ENCODE results near the gene CARNS1.

DNA sequence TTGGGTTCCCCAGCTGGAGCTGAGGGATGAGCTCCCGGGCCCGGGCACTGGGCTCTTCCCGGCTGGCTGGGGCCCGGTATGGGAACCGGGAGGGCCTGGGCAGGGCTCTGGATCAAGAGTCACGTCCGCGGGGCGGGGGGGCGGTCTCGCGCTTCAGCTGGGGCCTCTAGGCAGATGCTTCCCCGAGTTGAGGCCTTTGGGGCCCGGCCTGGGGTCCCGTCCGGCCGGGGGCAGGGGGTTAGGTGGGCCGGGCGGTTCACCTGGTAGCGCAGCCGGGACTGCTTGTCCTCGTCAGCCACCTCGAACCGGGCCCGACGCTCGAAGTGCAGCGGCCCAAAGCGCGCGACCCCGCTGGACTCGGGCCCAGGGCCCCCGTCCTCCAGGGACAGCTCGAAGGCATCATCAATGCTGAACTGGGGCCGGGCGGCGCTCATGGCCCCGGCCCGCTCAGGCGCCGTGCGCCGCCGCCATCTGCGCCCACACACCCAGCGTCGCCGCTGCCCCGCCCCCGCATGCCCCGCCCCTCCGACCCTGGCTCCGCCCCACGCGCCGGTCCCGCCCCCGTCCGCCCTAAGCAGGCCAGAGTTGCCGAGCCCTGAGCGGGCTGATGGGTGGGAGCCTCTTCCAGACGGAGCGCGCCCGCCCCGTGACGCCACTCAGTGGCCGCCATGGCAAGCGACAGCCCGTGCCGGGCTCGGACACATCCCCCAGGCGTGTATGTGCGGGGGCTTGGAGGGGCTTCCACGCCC, 53.5 kb downstream of the CARNS1 start, which contains the start of gene TMEM134:
- TF ChIP-seq, protein P1, sequence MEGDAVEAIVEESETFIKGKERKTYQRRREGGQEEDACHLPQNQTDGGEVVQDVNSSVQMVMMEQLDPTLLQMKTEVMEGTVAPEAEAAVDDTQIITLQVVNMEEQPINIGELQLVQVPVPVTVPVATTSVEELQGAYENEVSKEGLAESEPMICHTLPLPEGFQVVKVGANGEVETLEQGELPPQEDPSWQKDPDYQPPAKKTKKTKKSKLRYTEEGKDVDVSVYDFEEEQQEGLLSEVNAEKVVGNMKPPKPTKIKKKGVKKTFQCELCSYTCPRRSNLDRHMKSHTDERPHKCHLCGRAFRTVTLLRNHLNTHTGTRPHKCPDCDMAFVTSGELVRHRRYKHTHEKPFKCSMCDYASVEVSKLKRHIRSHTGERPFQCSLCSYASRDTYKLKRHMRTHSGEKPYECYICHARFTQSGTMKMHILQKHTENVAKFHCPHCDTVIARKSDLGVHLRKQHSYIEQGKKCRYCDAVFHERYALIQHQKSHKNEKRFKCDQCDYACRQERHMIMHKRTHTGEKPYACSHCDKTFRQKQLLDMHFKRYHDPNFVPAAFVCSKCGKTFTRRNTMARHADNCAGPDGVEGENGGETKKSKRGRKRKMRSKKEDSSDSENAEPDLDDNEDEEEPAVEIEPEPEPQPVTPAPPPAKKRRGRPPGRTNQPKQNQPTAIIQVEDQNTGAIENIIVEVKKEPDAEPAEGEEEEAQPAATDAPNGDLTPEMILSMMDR (IDR thresholded peaks at IDR 0.05), result no peak
- TF ChIP-seq, protein P2, sequence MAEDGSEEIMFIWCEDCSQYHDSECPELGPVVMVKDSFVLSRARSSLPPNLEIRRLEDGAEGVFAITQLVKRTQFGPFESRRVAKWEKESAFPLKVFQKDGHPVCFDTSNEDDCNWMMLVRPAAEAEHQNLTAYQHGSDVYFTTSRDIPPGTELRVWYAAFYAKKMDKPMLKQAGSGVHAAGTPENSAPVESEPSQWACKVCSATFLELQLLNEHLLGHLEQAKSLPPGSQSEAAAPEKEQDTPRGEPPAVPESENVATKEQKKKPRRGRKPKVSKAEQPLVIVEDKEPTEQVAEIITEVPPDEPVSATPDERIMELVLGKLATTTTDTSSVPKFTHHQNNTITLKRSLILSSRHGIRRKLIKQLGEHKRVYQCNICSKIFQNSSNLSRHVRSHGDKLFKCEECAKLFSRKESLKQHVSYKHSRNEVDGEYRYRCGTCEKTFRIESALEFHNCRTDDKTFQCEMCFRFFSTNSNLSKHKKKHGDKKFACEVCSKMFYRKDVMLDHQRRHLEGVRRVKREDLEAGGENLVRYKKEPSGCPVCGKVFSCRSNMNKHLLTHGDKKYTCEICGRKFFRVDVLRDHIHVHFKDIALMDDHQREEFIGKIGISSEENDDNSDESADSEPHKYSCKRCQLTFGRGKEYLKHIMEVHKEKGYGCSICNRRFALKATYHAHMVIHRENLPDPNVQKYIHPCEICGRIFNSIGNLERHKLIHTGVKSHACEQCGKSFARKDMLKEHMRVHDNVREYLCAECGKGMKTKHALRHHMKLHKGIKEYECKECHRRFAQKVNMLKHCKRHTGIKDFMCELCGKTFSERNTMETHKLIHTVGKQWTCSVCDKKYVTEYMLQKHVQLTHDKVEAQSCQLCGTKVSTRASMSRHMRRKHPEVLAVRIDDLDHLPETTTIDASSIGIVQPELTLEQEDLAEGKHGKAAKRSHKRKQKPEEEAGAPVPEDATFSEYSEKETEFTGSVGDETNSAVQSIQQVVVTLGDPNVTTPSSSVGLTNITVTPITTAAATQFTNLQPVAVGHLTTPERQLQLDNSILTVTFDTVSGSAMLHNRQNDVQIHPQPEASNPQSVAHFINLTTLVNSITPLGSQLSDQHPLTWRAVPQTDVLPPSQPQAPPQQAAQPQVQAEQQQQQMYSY (CRISPR knock-in tag; IDR thresholded peaks at IDR 0.05), result no peak
- TF ChIP-seq ZNF138 (CRISPR knock-in tag; conservative IDR thresholded peaks at IDR 0.05), result no peak
- TF ChIP-seq, protein P3, sequence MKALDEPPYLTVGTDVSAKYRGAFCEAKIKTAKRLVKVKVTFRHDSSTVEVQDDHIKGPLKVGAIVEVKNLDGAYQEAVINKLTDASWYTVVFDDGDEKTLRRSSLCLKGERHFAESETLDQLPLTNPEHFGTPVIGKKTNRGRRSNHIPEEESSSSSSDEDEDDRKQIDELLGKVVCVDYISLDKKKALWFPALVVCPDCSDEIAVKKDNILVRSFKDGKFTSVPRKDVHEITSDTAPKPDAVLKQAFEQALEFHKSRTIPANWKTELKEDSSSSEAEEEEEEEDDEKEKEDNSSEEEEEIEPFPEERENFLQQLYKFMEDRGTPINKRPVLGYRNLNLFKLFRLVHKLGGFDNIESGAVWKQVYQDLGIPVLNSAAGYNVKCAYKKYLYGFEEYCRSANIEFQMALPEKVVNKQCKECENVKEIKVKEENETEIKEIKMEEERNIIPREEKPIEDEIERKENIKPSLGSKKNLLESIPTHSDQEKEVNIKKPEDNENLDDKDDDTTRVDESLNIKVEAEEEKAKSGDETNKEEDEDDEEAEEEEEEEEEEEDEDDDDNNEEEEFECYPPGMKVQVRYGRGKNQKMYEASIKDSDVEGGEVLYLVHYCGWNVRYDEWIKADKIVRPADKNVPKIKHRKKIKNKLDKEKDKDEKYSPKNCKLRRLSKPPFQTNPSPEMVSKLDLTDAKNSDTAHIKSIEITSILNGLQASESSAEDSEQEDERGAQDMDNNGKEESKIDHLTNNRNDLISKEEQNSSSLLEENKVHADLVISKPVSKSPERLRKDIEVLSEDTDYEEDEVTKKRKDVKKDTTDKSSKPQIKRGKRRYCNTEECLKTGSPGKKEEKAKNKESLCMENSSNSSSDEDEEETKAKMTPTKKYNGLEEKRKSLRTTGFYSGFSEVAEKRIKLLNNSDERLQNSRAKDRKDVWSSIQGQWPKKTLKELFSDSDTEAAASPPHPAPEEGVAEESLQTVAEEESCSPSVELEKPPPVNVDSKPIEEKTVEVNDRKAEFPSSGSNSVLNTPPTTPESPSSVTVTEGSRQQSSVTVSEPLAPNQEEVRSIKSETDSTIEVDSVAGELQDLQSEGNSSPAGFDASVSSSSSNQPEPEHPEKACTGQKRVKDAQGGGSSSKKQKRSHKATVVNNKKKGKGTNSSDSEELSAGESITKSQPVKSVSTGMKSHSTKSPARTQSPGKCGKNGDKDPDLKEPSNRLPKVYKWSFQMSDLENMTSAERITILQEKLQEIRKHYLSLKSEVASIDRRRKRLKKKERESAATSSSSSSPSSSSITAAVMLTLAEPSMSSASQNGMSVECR (CRISPR knock-in tag; IDR thresholded peaks at IDR 0.05; ENCODE audit: borderline replicate concordance), result 0 out of 2 replicates have a peak, but pooled peaks have one; percentile 14
- no peak for TF ChIP-seq ELF4 (CRISPR knock-in tag; IDR thresholded peaks at IDR 0.05; ENCODE audit: low read depth)

Data from WTC11 (cell line).